ENCODE measurements around the gene EXOC6.
"Not testable (repeated sequence)": the region's sequence is repeated elsewhere in the genome, so short reads cannot be mapped to it uniquely, and the experiment has no call there.

EXOC6 gene

DNA sequence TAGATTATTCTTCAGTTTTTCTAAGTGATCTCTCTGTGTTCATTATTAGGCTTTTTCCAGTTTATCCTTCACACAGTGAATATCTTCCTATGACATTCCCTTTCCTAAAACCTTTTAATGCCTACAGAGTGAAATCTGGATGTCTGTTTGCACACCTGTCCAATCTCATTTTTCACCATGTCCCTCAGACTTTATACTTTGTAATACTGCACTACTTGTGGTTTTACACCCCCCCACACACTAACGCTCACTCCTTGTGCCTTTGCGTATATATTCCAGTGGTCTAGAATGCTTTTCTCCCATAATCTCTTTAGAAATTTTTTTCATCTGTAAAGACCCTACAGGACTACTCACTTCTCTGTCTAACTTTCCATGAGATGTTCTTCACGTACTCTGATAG, 98.2 kb downstream of the EXOC6 start:
- no peak for DNase-seq (ENCODE audit: low spot score)

DNA sequence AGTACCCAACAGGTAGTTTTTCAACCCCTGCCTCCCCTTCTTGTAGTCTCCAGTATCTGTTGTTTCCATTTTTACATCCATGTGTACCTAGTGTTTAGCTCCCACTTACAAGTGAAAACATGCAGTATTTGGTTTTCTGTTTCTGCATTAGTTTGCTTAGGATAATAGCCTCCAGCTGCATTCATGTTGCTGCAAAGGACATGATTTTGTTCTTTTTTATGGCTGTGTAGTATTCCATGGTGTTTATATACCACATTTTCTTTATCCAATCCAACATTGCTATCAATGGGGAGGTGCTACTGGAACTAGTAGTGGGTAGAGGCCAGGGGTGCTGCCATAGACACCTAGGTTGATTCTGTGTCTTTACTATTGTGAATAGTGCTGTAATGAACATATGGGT, 104.3 kb downstream of the EXOC6 start:
- DNase-seq (ENCODE audit: low spot score), result not testable (repeated sequence)

DNA sequence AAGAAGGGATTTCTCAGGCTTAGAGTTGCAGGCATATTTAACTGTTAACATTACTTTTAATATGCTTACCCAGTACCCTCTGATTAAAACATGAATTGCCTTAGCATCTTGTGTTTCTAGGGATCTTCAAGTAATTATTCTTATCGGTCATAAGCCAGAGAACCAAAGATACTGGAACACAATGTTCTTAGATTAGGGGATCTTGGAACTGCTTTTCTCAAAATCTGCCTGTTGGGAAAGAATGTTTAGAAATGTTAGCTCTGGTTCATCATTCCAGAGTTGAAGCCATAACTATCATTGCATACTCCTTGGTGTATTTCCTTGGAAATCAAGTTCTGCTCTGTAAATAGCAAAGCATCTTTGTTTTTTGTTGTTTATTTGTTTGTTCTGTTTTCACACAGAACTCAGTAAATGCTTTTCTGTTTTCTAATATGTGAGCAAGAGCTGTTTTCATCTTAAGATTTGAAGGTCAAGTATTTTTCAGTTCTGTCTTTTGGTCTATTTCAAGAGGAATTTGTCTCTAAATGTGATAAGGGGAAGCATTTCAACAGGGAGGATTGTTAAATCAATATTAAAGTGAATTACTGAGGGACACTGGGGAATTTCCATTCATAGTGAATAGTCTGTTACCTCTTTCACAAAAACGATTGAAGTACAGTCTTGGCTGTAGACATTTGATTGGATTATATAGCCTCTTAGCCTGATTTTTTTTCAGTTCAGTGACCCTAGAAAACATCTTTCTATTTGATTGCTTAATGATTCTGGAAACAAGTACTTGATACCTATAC, 109.1 kb downstream of the EXOC6 start:
- no peak for DNase-seq (ENCODE audit: low spot score)

DNA sequence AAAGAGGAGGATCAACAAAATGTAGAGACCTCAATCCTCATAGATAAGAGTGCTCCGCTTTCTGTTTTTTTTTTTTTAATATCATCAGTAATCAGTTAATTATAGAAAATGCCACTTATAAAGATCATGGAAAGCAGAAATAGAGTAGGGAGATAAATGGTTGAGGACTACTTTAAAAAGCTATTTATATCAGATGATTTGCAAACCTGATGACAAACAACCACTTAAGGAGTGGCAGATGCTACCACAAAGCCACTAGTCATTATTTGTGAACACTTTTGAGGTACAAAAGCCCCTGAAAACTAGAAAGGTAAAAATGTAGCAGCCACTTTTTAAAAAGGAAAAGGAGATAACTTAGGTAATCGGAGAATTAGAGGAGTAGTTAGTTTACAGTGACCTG, 113.3 kb downstream of the EXOC6 start:
- no peak for DNase-seq (ENCODE audit: low spot score)

DNA sequence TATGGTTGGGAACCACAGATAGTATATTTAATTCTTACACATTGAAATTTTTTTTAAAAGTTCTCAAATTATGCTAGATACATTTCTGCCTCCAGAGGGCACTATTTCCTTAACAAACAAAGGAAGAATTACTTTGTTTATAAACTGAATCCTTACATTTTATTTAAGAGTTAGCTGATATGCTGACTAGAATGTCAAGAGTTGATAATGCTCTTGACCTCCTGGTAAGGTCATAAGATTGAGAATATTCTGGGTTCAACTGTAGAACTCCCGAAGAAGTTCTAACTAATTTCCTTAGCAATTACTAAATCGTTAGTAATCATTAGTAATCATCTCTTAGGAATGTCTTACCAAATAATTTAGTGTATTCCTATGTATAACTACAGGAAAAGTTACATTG, 117.0 kb downstream of the EXOC6 start:
- no peak for DNase-seq (ENCODE audit: low spot score)

DNA sequence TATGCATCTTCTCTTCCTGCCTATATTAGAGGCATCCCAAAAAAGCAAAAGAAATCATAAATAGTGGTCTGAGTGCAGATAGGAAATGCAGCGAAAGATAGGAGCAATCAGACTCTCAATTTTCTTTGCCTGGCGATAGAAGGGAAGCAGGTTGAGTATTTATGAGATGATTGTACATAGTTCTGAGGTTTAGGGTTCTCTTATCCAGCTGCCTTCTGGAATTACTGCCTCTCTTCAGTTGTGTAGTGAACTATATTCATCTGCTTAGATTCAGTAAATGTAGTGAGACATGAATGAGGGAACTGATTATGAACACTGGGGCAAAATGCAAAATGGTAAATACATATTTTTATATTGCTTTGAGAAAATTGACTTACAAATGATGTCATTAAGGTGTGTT, 119.3 kb downstream of the EXOC6 start:
- DNase-seq (ENCODE audit: low spot score), result no peak

DNA sequence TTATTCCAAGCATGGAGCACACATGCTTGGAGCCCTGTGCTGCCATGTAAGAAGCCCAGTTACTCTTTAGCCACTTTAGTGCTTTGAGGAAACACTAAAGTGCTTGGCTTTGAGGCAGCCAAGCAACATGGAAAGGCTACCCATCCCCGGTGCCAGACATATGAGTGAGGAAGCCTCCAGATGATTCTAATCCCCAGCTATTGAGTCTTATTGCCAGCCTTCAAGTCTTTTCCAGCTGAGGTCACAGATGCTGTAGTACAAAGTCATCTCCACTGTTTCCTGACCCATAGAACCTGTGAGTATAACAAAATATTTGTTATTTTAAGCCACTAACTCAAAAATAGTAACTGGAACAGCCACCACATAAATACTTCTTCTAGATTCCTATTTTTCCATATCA, 120.8 kb downstream of the EXOC6 start:
- no peak for DNase-seq (ENCODE audit: low spot score)

DNA sequence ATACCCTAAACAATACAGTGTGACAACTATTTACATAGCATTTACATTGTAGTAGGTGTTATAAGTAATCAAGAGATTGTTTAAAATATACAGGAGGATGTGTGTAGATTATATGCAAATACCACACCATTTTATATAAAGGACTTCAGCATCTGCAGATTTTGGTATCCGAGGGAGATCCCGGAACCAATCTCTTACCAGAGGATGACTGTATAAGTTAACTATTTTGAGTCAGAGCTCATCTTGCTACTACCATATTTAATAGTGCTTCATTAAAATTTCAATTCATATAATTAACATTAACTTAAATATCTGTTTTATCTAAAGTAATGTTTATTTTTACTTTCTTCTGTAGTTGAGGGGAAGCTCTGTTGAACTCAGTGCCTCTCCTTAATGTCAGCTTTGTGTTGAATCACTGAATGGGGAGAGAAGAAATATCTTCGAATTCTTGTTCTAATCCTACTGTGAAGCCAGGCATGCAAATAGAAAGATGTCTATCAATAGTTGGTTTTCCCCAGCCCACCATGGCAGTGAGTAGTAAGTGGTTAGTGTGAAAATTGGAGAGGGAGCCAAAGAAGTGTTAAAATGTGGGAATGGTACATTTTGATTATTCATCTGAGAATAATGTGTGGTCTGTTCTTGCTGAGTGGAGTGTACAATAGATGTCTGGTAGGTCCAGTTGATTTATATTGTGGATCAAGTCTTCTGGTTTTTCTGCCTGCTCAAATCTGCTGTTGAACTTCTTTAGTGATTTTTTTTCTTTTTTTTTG, 122.2 kb downstream of the EXOC6 start:
- no peak for DNase-seq (ENCODE audit: low spot score)

DNA sequence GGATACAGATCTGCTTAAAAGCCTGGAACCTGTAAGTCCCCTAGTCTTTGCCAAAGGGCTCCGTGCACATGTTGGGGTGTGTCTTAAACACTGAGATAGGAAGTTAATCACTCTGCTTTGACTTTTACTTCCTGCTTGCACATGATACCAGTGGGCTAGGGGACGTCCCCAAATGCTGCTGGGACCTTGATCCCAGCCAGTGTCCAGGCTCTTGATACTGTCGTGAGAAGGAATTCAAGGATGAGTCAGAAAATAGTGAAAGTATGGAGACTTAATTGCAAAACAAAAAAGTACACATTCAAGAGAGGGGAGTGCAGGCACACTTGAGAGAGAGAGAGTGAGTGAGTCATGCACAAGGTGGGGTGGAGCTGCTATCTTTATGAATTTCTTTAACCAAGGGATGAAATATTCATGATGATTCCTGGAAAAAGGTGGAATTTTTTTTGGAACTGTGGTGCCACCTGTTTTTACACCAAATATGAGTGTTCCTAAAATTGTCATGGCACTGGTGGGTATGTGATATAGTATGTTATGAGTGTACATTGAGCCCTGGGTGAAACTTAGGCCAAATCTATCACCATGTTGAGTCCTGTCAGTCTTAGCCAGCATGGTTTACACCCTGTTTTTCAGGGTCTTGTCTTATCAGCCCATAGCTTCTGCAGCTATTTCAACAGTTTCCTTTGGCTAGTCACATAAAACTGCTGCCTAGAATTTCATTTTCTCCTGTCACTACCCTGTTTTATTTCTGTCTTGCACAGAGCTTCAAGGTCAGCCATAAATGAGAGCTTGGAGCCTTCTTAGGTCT, 123.9 kb downstream of the EXOC6 start:
- DNase-seq (ENCODE audit: low spot score), result no peak

DNA sequence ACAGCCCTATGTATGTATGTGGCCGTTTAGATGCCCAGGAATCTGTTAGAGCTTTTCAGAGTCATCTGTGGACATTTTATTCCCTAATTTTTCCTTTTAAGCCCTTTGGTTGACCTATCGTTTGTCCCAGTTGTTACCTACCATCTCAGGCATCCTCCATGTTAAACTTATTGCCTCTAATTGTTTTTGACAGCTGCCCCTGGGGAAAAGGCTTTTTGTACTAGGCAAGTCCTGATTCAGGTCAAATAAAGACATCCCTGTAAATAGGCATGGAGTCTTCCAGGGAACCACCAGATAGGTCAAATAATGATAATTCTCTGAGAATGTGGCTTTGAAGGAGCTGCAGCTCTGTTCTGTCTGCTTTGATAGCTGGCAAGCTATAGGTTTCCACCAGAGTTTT, 124.6 kb downstream of the EXOC6 start:
- DNase-seq (ENCODE audit: low spot score), result no peak

DNA sequence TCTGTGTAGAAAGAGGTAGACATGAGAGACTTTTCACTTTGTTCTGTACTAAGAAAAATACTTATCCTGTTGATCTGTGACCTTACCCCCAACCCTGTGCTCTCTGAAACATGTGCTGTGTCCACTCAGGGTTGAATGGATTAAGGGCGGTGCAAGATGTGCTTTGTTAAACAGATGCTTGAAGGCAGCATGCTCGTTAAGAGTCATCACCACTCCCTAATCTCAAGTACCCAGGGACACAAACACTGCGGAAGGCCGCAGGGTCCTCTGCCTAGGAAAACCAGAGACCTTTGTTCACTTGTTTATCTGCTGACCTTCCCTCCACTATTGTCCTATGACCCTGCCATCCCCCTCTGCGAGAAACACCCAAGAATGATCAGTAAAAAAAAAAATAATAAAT, 128.0 kb downstream of the EXOC6 start:
- DNase-seq (ENCODE audit: low spot score), result not testable (repeated sequence)

DNA sequence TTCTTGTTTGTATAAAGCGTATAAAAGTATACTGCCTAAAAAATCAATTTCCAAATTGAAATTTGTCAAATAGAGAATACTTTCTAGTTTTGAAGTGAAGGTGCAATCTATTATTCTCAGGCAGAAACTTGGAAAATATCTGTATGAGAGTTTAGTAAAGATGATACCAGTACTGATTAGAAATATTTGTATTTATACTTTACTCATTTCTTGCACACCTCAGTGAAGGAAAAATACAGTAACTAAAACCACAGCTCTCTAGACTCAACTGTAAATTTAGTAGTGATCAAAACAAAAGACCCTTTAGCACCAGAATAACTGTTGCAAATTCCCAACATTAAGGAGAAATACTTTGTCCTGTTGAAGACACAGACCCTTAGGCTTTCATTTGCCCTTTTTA, 140.9 kb downstream of the EXOC6 start:
- no peak for DNase-seq (ENCODE audit: low spot score)

DNA sequence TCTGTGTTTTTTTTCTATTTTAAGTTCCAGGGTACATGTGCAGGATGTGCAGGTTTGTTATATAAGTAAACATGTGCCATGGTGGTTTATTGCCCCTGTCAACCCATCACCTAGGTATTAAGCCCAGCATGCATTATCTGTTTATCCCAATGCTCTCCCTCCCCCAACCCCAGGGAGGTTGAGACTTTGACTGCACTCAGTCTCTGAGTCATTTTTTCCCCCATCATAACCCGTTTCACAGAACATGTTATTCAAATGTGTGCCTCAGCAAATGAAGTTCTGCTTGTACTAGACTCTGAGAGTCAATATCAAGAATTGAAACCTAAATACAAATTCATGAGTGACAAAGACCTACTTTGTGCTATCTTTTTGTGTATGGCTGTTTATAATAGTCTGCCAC, 142.3 kb downstream of the EXOC6 start:
- no peak for DNase-seq (ENCODE audit: low spot score)

DNA sequence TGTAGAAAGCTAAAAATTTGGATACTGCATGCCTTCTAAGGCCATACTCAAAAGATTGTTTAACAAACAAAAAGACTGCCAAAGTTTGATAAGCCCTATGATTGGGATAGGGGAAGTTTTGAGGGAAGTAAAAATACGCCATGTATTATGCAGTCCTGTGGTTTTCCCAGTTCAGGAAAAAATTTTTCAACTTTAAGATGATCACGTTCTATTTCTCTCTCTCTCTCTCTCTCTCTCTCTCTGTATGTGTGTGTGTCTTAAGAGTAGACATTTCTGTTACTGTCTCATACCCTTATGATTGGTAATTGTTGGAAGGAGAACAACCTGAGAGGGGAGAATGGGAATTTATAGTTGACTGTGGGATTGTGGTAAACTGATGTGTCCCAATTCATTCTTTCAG, 143.2 kb downstream of the EXOC6 start:
- DNase-seq (ENCODE audit: low spot score), result no peak

DNA sequence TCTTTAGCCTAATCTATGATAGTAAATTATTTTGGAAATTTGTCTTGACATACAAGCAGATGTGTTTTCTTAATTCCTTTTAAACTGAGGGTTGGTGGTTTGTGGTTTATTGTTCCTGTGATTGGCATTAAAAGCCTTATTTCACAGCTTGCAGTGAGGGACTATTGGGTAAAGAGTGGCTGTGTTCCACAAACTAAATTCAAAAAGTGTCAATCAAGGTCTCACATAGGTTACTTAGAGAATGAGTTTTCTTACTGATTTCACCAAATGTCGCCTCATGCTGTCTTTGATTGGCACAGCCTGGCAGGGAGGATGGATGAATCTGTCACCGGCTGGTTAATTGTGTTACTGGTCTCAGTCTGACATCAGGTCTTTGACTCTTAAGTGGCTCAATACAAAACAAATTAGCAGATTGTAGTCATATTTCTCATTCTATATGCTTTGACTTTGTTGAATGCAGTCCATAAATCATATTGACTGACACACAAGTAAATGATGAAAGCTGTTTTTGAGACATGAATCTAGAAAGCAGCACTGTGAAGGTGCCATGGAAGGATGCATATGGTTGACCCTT, 145.5 kb downstream of the EXOC6 start:
- no peak for DNase-seq (ENCODE audit: low spot score)

DNA sequence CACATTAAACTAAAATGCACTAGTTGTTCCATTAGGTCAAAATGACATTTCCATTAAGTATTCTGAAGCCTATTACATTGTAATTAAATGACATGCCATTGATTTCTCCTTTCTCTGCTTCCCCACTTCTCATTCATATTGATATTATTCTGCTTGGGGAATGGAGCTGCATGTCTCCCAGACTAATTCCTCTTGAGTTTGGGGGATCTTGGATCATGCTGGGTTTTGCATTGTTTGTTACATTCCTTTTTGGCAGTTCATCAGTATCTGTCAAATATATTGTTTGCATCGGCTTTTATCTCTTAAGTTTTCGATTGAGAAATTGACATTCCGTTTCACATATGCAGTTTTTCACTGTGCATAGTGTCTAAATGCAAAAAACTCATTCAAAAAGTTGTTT, 147.2 kb downstream of the EXOC6 start:
- no peak for DNase-seq (ENCODE audit: low spot score)

DNA sequence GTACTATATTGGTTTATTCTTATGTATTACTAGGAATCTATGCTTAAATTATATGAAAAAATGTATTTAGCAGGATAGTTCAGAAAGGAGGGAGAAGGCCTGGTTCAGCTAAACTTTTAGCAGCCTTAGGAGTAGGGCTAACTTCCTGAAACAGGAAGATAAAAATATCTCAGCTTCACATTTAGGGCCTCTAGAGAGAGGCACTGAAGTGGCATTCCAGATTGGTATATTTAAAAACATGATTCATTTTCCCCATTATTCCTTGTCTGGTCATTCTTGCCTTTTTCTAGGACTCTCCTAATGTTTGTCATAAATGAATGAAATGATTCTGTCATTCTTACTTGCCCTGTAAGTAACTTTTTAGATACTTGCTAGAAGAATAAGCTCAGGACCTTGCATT, 149.3 kb downstream of the EXOC6 start:
- no peak for DNase-seq (ENCODE audit: low spot score)

DNA sequence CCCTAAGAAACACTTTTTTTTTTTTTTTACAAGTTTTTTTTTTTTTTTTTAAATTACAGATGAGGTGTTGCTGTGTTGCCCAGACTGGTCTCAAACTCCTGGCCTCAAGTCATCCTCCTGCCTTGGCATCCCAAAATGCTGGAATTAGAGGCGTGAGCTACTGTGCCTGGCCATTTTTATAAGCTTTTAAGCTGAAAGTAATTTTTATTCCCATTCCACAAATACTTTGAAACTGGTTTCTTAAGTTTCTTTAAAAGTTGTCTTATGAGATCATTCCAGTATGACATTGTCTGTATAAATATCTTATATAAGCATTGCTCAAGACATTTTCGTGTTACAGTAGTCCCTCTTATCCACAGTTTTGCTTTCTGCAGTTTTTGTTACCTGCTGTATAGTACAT, 150.9 kb downstream of the EXOC6 start:
- no peak for DNase-seq (ENCODE audit: low spot score)

DNA sequence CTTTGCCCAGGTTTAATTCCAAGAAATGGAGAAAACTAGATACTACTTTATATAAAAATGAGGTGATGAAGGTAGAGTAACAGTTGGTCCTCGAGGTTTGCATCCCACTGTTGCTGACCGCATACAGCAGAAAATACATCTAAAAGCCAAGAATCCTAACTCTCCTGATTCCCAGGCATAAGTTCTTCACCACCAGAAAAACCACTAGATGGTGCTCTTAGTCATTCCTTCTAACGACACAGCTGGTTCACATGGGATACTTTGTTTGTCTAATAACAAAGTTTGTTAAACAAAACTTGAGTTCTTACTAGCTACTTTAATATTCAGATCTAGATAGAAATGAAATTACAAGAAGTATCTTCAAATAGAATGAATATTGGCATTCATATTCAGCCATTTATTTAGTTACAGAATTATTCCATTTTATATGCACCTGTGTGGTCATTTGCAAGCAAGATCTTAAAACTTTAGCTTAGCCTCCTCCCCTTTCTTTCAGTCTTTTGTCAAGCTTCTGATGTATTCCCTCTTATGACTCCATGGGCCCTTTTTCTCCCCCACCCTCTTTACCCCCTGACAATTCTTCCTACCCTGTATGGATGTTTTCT, 158.2 kb downstream of the EXOC6 start:
- no peak for DNase-seq (ENCODE audit: low spot score)

DNA sequence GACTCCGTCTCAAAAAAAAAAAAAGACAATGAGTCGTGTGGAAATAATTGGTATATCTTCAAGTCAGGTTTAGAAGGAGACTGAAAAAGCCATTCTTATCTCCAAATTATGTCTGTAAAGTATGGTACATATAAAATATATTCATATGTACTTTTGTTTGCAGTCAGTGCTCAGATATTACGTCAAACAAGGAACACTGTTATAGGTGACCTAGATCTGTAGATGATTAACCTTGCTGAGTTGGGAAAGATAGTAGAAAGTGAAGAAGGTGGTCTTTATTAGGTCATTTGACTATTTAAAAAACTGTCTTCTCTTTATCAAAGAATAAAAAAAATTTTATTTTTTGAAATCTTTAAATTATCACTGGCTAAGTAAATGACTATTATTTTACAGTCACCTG, 167.4 kb downstream of the EXOC6 start:
- DNase-seq (ENCODE audit: low spot score), result no peak

DNA sequence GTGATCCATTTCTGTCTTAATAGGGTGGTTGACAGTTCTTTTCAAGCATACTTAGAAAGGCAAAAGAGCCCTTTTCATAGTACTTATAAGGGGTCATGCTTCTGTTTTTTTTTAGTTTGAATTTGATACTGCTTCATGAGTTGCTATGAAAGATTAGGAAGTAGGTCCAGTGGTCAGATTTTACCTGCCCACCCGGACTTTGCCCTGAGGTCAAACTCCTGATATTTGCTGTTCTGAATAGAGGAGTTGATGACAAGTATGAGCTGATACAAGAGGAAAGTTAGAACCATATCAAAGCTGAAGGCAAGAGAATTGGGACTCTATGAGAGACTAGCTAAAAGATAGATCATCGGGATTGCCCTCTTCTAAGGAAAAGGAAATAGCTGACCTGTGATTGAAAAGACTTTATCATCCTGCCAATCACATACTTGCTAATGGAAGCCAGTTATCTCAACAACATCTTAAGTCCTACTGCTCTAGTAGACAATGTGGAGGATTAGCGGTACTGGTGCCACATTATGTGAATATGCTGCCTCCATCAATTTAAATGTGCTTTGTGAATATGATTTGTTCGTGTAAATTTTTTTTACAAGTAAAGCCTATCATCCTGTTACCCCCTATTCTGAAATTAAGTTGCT, 174.8 kb downstream of the EXOC6 start:
- DNase-seq (ENCODE audit: low spot score), result no peak

DNA sequence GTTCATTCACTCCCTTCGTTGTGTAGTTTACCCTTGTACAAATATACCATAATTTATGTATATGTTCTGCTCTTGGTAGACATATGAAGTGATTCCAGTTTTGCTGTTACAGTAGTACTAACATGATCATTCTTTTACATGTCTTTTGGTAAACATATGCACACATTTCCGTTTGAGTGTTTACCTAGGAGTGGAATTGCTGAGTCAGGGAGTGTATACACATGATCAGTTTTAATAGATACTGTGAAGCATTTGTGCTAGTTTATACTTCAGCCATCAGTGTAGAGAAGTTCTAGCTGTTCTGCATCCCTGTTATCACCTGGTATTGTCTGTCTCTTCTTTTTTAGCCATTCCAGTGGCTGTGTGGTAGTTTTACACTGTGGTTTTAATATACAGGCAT, 177.8 kb downstream of the EXOC6 start:
- no peak for DNase-seq (ENCODE audit: low spot score)
